ENCODE measurements around the gene C2CD3. TPM values are rescaled to one million over a fixed set of nuclear protein-coding genes. Genes with fewer than 3 reads are reported as not detected.
A peak's percentile ranks its signal among the peaks of the same experiment; 100 is the strongest.

C2CD3 gene
- total and polyA plus RNA-seq, 9 of the 15 experiments (the other 6 are each of a cell fraction or from before 2014, with no cell fraction given): 4.4 to 20.2 (median 15.4) TPM

DNA sequence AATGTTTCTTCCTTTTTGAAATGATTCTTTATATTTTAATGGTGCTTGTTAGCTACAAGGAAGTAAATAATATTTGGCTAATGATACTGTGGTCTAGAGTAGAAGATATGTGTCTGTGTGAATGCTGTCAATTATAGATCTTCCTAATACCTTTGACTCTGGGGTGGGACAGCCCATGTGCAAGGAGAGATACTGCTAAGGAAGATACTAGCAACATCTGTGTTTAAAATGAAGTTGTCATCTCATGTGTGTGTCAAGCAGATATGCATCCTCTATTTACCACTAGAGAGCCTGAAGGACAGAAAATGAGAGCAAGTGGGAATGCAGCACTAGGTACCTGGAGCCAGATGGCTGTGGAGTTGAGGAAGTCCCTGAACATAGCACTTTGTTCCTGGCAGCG, 34.4 kb upstream of the C2CD3 start (continued):
- TF ChIP-seq, protein P1, sequence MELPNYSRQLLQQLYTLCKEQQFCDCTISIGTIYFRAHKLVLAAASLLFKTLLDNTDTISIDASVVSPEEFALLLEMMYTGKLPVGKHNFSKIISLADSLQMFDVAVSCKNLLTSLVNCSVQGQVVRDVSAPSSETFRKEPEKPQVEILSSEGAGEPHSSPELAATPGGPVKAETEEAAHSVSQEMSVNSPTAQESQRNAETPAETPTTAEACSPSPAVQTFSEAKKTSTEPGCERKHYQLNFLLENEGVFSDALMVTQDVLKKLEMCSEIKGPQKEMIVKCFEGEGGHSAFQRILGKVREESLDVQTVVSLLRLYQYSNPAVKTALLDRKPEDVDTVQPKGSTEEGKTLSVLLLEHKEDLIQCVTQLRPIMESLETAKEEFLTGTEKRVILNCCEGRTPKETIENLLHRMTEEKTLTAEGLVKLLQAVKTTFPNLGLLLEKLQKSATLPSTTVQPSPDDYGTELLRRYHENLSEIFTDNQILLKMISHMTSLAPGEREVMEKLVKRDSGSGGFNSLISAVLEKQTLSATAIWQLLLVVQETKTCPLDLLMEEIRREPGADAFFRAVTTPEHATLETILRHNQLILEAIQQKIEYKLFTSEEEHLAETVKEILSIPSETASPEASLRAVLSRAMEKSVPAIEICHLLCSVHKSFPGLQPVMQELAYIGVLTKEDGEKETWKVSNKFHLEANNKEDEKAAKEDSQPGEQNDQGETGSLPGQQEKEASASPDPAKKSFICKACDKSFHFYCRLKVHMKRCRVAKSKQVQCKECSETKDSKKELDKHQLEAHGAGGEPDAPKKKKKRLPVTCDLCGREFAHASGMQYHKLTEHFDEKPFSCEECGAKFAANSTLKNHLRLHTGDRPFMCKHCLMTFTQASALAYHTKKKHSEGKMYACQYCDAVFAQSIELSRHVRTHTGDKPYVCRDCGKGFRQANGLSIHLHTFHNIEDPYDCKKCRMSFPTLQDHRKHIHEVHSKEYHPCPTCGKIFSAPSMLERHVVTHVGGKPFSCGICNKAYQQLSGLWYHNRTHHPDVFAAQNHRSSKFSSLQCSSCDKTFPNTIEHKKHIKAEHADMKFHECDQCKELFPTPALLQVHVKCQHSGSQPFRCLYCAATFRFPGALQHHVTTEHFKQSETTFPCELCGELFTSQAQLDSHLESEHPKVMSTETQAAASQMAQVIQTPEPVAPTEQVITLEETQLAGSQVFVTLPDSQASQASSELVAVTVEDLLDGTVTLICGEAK (IDR thresholded peaks at IDR 0.05): no peak
- TF ChIP-seq, protein P1 (CRISPR knock-in tag; IDR thresholded peaks at IDR 0.05): no peak
- TF ChIP-seq HNRNPUL1 (IDR thresholded peaks at IDR 0.05; ENCODE audit: low read length): no peak
- TF ChIP-seq GTF2F1 (IDR thresholded peaks at IDR 0.05; ENCODE audit: low read depth, low read length): no peak
- TF ChIP-seq ADNP (tag; IDR thresholded peaks at IDR 0.05): no peak
- peak; percentile 64 for TF ChIP-seq NCOR1 (IDR thresholded peaks at IDR 0.05)
- no peak for TF ChIP-seq NR3C1 (CRISPR knock-in tag; IDR thresholded peaks at IDR 0.05)
- TF ChIP-seq E2F3 (CRISPR knock-in tag; IDR thresholded peaks at IDR 0.05): no peak
- no peak for TF ChIP-seq XRCC5 (IDR thresholded peaks at IDR 0.05; ENCODE audit: low read depth, low read length)
- TF ChIP-seq ZNF12 (CRISPR knock-in tag; IDR thresholded peaks at IDR 0.05): no peak
- TF ChIP-seq HDGF (IDR thresholded peaks at IDR 0.05): no peak
- no peak for TF ChIP-seq ARNT (IDR thresholded peaks at IDR 0.05)
- TF ChIP-seq ZC3H11A (IDR thresholded peaks at IDR 0.05; ENCODE audit: low read depth, low read length): no peak
- TF ChIP-seq CBX2 (IDR thresholded peaks at IDR 0.05; ENCODE audit: insufficient read depth, low read length, poor library complexity, severe bottlenecking): no peak
- TF ChIP-seq, protein P2, sequence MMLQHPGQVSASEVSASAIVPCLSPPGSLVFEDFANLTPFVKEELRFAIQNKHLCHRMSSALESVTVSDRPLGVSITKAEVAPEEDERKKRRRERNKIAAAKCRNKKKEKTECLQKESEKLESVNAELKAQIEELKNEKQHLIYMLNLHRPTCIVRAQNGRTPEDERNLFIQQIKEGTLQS (IDR thresholded peaks at IDR 0.05): no peak
- TF ChIP-seq, protein P2 (CRISPR knock-in tag; conservative IDR thresholded peaks at IDR 0.05): no peak
- TF ChIP-seq ZNF445 (CRISPR knock-in tag; IDR thresholded peaks at IDR 0.05; ENCODE audit: low read depth): no peak
- TF ChIP-seq TAL1 (IDR thresholded peaks at IDR 0.05): peak; percentile 86
- peak; percentile 49; the same call in 1 of the 2 replicates for TF ChIP-seq NFIC (IDR thresholded peaks at IDR 0.05)
- TF ChIP-seq SLC30A9 (CRISPR knock-in tag; IDR thresholded peaks at IDR 0.05): no peak
- no peak for TF ChIP-seq MBD2 (IDR thresholded peaks at IDR 0.05; ENCODE audit: borderline replicate concordance, low read depth)
- no peak for TF ChIP-seq CBX8 (IDR thresholded peaks at IDR 0.05; ENCODE audit: borderline replicate concordance, extremely low read depth, low read depth, low read length, poor library complexity, severe bottlenecking)
- TF ChIP-seq SPI1 (IDR thresholded peaks at IDR 0.05; ENCODE audit: borderline replicate concordance, low read depth, low read length): peak; percentile 38; the same call in 1 of the 2 replicates
